Gastrocnemius medialis (tissue), 4 donors: ENCODE data around the gene PRDX1.

Source experiments
- POLR2A ChIP-seq, 2 donors: fragments of 450-650 bp; IDR thresholded peaks; one replicate each; pipeline ENCODE4 v1.6.1; 2017; ENCODE audit warnings: antibody characterized with exemption in 2 of 2, mild to moderate bottlenecking in 2 of 2, moderate library complexity in 2 of 2
- TF ChIP-seq, protein P1 (sequence below), 5 experiments: fragments of 450-650 bp in 3 of 5; fragments of 200-600 bp in 2 of 5; sonication (generic) in 2 of 5; IDR thresholded peaks in 4 of 5; conservative IDR thresholded peaks in 1 of 5; 1 replicate in 4 of 5; 2 replicates in 1 of 5; pipeline ENCODE4 v1.5.1; 2016 to 2019; ENCODE audit warnings: antibody characterized with exemption in 5 of 5, mild to moderate bottlenecking in 3 of 5, moderate library complexity in 3 of 5

DNA sequence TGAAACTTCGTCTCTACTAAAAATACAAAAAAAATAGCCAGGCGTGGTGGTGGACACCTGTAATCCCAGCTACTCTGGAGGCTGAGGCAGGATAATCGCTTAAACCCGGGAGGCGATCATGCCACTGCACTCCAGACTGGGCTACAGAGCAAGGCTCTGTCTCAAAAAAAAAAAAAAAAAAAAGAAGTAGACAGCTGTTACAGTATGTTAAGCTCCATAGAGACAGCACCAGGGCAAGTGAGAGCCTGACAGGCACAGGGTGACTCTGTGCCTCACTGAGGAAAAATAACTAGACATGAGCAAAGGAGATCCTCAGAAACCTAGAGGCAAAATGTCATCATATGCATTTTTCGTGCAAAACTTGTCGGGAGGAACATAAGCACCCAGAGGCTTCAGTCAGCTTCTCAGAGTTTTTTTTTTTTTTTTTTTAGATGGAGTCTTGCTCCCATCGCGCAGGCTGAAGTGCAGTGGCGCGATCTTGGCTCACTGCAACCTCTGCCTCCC is 9.0 kb upstream of the PRDX1 start:
- TF ChIP-seq, protein P1, sequence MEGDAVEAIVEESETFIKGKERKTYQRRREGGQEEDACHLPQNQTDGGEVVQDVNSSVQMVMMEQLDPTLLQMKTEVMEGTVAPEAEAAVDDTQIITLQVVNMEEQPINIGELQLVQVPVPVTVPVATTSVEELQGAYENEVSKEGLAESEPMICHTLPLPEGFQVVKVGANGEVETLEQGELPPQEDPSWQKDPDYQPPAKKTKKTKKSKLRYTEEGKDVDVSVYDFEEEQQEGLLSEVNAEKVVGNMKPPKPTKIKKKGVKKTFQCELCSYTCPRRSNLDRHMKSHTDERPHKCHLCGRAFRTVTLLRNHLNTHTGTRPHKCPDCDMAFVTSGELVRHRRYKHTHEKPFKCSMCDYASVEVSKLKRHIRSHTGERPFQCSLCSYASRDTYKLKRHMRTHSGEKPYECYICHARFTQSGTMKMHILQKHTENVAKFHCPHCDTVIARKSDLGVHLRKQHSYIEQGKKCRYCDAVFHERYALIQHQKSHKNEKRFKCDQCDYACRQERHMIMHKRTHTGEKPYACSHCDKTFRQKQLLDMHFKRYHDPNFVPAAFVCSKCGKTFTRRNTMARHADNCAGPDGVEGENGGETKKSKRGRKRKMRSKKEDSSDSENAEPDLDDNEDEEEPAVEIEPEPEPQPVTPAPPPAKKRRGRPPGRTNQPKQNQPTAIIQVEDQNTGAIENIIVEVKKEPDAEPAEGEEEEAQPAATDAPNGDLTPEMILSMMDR (IDR thresholded peaks at IDR 0.05 in 4 of 5, conservative IDR thresholded peaks at IDR 0.05 in 1 of 5), result no peak
- TF ChIP-seq POLR2A (IDR thresholded peaks at IDR 0.05), result no peak
